H1 (cell line): Measurements from ENCODE around the gene PLPP2. TPM values are rescaled to one million over a fixed set of nuclear protein-coding genes. Genes with fewer than 3 reads are reported as not detected.

Source experiments
- CTCF ChIA-PET: fragments of 300-600 bp; sonication (Branson Sonifier 250); formaldehyde crosslinking; loops from one replicate; lab custom pipeline; 2021; ENCODE audit not compliant: partially characterized antibody; lab: Charles Lee
- POLR2A ChIA-PET: fragments of 300-600 bp; sonication (Branson Sonifier 250); formaldehyde crosslinking; loops from one replicate; lab custom pipeline; 2021; ENCODE audit warnings: inconsistent platforms; ENCODE audit not compliant: partially characterized antibody; lab: Charles Lee
- DNase-seq, 2 experiments: peaks; one replicate each; pipeline versions ENCODE4 v3.0.0 to v3.0.0-alpha.2; 2010 to 2022; ENCODE audit warnings: low spot score in 2 of 2, low read depth in 1 of 2, mixed read lengths in 1 of 2
- FAIRE-seq: peaks from 2 replicates; lab custom pipeline; 2011; peaks lifted over from hg19 to GRCh38; lab: Jason Lieb, UNC
- H2AFZ ChIP-seq: 2 replicates; pipeline ENCODE4 v1.8.1; 2012; ENCODE audit warnings: low read length, inconsistent platforms
- H2AK5ac ChIP-seq: 2 replicates; pipeline ENCODE4 v1.6.1; 2013; ENCODE audit warnings: low read depth, low read length
- H2BK120ac ChIP-seq: replicated peaks from 2 replicates; pipeline ENCODE3; 2013; ENCODE audit warnings: low read depth, low read length, inconsistent platforms
- H2BK12ac ChIP-seq: 2 replicates; pipeline ENCODE4 v1.6.1; 2013; ENCODE audit warnings: low read depth, low read length
- H2BK15ac ChIP-seq: 2 replicates; pipeline ENCODE4 v1.6.1; 2013; ENCODE audit warnings: low read length
- H2BK20ac ChIP-seq: 2 replicates; pipeline ENCODE4 v1.6.1; 2013; ENCODE audit warnings: low read length
- H2BK5ac ChIP-seq: 2 replicates; pipeline ENCODE4 v1.6.1; 2013; ENCODE audit warnings: low read depth, low read length
- H3K14ac ChIP-seq: 2 replicates; pipeline ENCODE4 v1.6.1; 2013; ENCODE audit warnings: inconsistent platforms; ENCODE audit not compliant: insufficient read length
- H3K18ac ChIP-seq: 2 replicates; pipeline ENCODE4 v1.6.1; 2013; ENCODE audit warnings: low read length; ENCODE audit errors: extremely low read depth
- H3K23ac ChIP-seq: 2 replicates; pipeline ENCODE4 v1.6.1; 2013; ENCODE audit warnings: inconsistent platforms; ENCODE audit not compliant: insufficient read length
- H3K23me2 ChIP-seq: 2 replicates; pipeline ENCODE4 v1.6.1; 2013; ENCODE audit warnings: low read depth, low read length
- H3K27ac ChIP-seq: 2 replicates; pipeline ENCODE4 v1.6.1; 2011; ENCODE audit warnings: low read depth, low read length, inconsistent platforms
- H3K27me3 ChIP-seq, 4 experiments: replicated peaks in 1 of 4; 1 replicate in 1 of 4; 2 replicates in 3 of 4; pipeline versions ENCODE4 v1.6.1 to v1.8.1; 2011 to 2013; ENCODE audit warnings: low read length in 3 of 4, mild to moderate bottlenecking in 3 of 4, inconsistent platforms in 2 of 4, mixed read lengths in 2 of 4, moderate library complexity in 1 of 4; ENCODE audit not compliant: control insufficient read depth in 3 of 4, insufficient read depth in 3 of 4; ENCODE audit errors: extremely low read depth in 1 of 4
- H3K36me3 ChIP-seq, 4 experiments: 2 replicates each; pipeline versions ENCODE4 v1.6.1 to v1.8.1; 2011 to 2013; ENCODE audit warnings: mild to moderate bottlenecking in 4 of 4, low read length in 3 of 4, moderate library complexity in 2 of 4, control low read depth in 1 of 4, inconsistent platforms in 1 of 4; ENCODE audit not compliant: insufficient read depth in 4 of 4, control insufficient read depth in 2 of 4
- H3K4ac ChIP-seq: replicated peaks from 2 replicates; pipeline ENCODE3; 2013; ENCODE audit warnings: low read length, low read depth, mixed read lengths, inconsistent platforms; ENCODE audit not compliant: insufficient read length
- H3K4me1 ChIP-seq, 4 experiments: replicated peaks in 1 of 4; 1 replicate in 1 of 4; 2 replicates in 3 of 4; pipeline versions ENCODE4 v1.6.1 to v1.8.1; 2011 to 2013; ENCODE audit warnings: low read length in 3 of 4, inconsistent platforms in 2 of 4, mixed read lengths in 1 of 4; ENCODE audit not compliant: insufficient read depth in 4 of 4, control insufficient read depth in 3 of 4
- H3K4me2 ChIP-seq, 2 experiments: 2 replicates each; pipeline versions ENCODE4 v1.6.1 to v1.8.1; 2011 to 2013; ENCODE audit warnings: low read depth in 2 of 2, low read length in 2 of 2, control low read depth in 1 of 2, inconsistent platforms in 1 of 2, mild to moderate bottlenecking in 1 of 2; ENCODE audit not compliant: insufficient read depth in 1 of 2
- H3K4me3 ChIP-seq, 4 experiments: fragments of 200-600, 300-600 bp in 1 of 4; sonication (generic), shearing (Covaris generic), sonication (Bioruptor Twin) in 1 of 4; 2 replicates each; pipeline versions ENCODE4 v1.5.1 to v1.8.1; 2011 to 2016; ENCODE audit warnings: low read length in 4 of 4, low read depth in 3 of 4, control low read depth in 2 of 4, inconsistent platforms in 2 of 4, mild to moderate bottlenecking in 2 of 4, mixed read lengths in 1 of 4, moderate library complexity in 1 of 4; ENCODE audit not compliant: insufficient read depth in 2 of 4; ENCODE audit errors: extremely low read depth in 1 of 4
- H3K56ac ChIP-seq: replicated peaks from 2 replicates; pipeline ENCODE3; 2013; ENCODE audit warnings: low read depth, mild to moderate bottlenecking, mixed read lengths, low read length, inconsistent platforms; ENCODE audit not compliant: insufficient read length
- H3K79me1 ChIP-seq: 2 replicates; pipeline ENCODE4 v1.6.1; 2013; ENCODE audit warnings: low read depth, low read length, control low read depth
- H3K79me2 ChIP-seq, 2 experiments: 2 replicates each; pipeline versions ENCODE4 v1.6.1 to v1.8.1; 2012 to 2013; ENCODE audit warnings: low read length in 2 of 2, mild to moderate bottlenecking in 2 of 2, inconsistent platforms in 1 of 2; ENCODE audit not compliant: insufficient read depth in 2 of 2, control insufficient read depth in 1 of 2
- H3K9ac ChIP-seq, 4 experiments: replicated peaks in 1 of 4; 1 replicate in 1 of 4; 2 replicates in 3 of 4; pipeline versions ENCODE4 v1.6.1 to v1.8.1; 2011 to 2013; ENCODE audit warnings: low read depth in 3 of 4, low read length in 3 of 4, control low read depth in 2 of 4, mild to moderate bottlenecking in 2 of 4, moderate library complexity in 2 of 4, inconsistent platforms in 1 of 4; ENCODE audit errors: extremely low read depth in 1 of 4
- H3K9me3 ChIP-seq, 2 experiments: 2 replicates each; pipeline versions ENCODE4 v1.6.1 to v1.8.1; 2012 to 2013; ENCODE audit warnings: mild to moderate bottlenecking in 2 of 2, moderate library complexity in 2 of 2, control low read depth in 1 of 2, inconsistent platforms in 1 of 2, low read depth in 1 of 2, low read length in 1 of 2, mixed read lengths in 1 of 2; ENCODE audit not compliant: insufficient read depth in 2 of 2
- H4K20me1 ChIP-seq, 2 experiments: replicated peaks in 1 of 2; 2 replicates each; pipeline versions ENCODE3 to v1.8.1; 2011 to 2013; ENCODE audit warnings: inconsistent platforms in 2 of 2, low read length in 2 of 2, mild to moderate bottlenecking in 1 of 2; ENCODE audit not compliant: insufficient read depth in 2 of 2, control insufficient read depth in 1 of 2
- H4K5ac ChIP-seq: 2 replicates; pipeline ENCODE4 v1.6.1; 2013; ENCODE audit warnings: low read length, low read depth, mixed read lengths, inconsistent platforms; ENCODE audit not compliant: insufficient read length
- H4K8ac ChIP-seq: 2 replicates; pipeline ENCODE4 v1.8.0; 2013; ENCODE audit warnings: mild to moderate bottlenecking, moderate library complexity, low read length, inconsistent platforms; ENCODE audit not compliant: insufficient read depth; ENCODE audit errors: extremely low read depth
- H4K91ac ChIP-seq: replicated peaks from 2 replicates; pipeline ENCODE3; 2013; ENCODE audit warnings: low read length, mixed read lengths, inconsistent platforms; ENCODE audit not compliant: insufficient read length
- BACH1 ChIP-seq: IDR thresholded peaks from 2 replicates; pipeline ENCODE4 v1.6.1; 2012; ENCODE audit warnings: low read length, improper control_type of control experiment
- GTF2F1 ChIP-seq: IDR thresholded peaks from 2 replicates; pipeline ENCODE4 v1.6.1; 2012; ENCODE audit warnings: low read depth, low read length, improper control_type of control experiment, borderline replicate concordance
- HDAC2 ChIP-seq, 2 experiments: fragments of 300-600 bp in 1 of 2; sonication (generic) in 1 of 2; IDR thresholded peaks; 2 replicates each; pipeline ENCODE4 v1.6.1; 2011 to 2012; ENCODE audit warnings: low read depth in 2 of 2, low read length in 2 of 2, mild to moderate bottlenecking in 2 of 2, moderate library complexity in 2 of 2, borderline replicate concordance in 1 of 2, inconsistent platforms in 1 of 2
- JUND ChIP-seq: IDR thresholded peaks from 2 replicates; pipeline ENCODE4 v1.6.1; 2011; ENCODE audit warnings: mild to moderate bottlenecking, improper control_type of control experiment, low read length
- WGBS, 2 experiments: shearing (Covaris generic) in 1 of 2; methylation state at CpG; one replicate each; pipeline versions ENCODE4 v1.1.6 to v1.1.7; 2013 to 2015; ENCODE audit warnings: low lambda C conversion rate in 2 of 2, mixed read lengths in 2 of 2, inconsistent platforms in 1 of 2, low coverage in 1 of 2, missing lambda C conversion rate in 1 of 2; ENCODE audit not compliant: insufficient replicate concordance in 2 of 2, insufficient coverage in 1 of 2, insufficient read length in 1 of 2; ENCODE audit errors: extremely low coverage in 1 of 2, missing lambda C conversion rate in 1 of 2; 5-methylcytosine and 5-hydroxymethylcytosine counted together
- polyA plus RNA-seq, 7 experiments: library from polyadenylated mRNA; depleted of rRNA in 3 of 7; stranded (reverse) in 5 of 7; unstranded in 2 of 7; fragments of >200 nt in 5 of 7; fragments of 200-250 nt in 2 of 7; gene quantifications; 1 replicate in 5 of 7; 2 replicates in 1 of 7; 4 replicates in 1 of 7; pipeline versions ENCODE4 v1.2.1 to v1.2.3, GENCODE V29; 2011 to 2013; ENCODE audit warnings: missing spikeins in 2 of 7, mixed read lengths in 2 of 7
- total RNA-seq: library from RNA; stranded (reverse); fragmentation: NEBNext Ultra II Directional; extraction: Animal tissue kit (Norgen Biotek cat#: 25700); gene quantifications from 2 replicates; pipeline ENCODE4 v1.2.1, GENCODE V29; 2021

Gene PLPP2
- total and polyA plus RNA-seq, 2 of the 8 experiments (the other 6 are each of a cell fraction or from before 2014, with no cell fraction given) = 101 to 195 TPM

DNA sequence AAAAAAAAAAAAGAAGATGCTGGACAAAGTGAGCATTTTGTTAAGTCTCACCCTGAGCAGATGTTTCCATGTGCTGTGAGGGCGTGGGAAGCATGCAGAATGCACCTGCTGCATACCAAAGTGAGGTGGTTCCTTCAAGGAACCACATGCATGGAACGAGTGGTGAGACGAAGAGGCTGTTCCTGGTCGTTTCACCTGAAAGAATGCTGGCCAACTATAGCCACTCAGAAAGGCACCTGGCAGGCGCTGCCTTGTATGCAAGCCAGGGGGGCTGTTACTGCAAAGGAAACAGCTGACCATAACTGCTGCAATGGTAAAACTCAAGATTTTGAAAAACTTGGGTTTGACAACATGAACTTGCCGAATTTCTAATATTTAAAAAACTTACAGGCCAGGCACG lies 38.7 kb upstream of the PLPP2 start:
- H3K23me2 ChIP-seq = no peaks in the 10 kb centered on the region
- H3K4me3 ChIP-seq = no peak overlapping the region
- H3K27ac ChIP-seq = no peak overlapping the region
- DNase-seq (no peak), FAIRE-seq (no peak)
- H3K9me3 ChIP-seq = peaks cover 0 to 2% of the 10 kb centered on the region in 2 experiments; a peak in 1 of 4 replicates
- no peak overlapping the region for H3K4me2 ChIP-seq
- H3K9ac ChIP-seq = no peak overlapping the region
- H3K79me2 ChIP-seq = peaks cover 0 to 35% of the 10 kb centered on the region in 2 experiments; a peak in 3 of 4 replicates
- H2BK12ac ChIP-seq = no peak overlapping the region
- peaks cover 4% of the 10 kb centered on the region for H3K79me1 ChIP-seq
- peaks cover 7 to 11% of the 10 kb centered on the region in 2 experiments for H4K20me1 ChIP-seq
- ChIA-PET POLR2A (no interaction called here), CTCF (no interaction called here)
- H3K18ac ChIP-seq = no peak overlapping the region
- no peak overlapping the region for H2AK5ac ChIP-seq
- H4K5ac ChIP-seq = no peak overlapping the region
- H3K27me3 ChIP-seq = no peaks in the 10 kb centered on the region
- H3K36me3 ChIP-seq = peaks cover 29 to 74% (median 53%) of the 10 kb centered on the region in 4 experiments
- H2AFZ ChIP-seq = no peak overlapping the region
- H3K23ac ChIP-seq = no peak overlapping the region
- H3K14ac ChIP-seq = no peak overlapping the region
- no peak overlapping the region for H4K91ac ChIP-seq
- 93% methylated on average over 7 of the region's 7 CpGs; no CpG with 5 or more reads in 1 of the 2 experiments for WGBS, 2 experiments
- H3K4ac ChIP-seq = no peak overlapping the region
- H2BK20ac ChIP-seq = no peak overlapping the region
- no peak overlapping the region for H2BK5ac ChIP-seq
- no peak overlapping the region for H3K56ac ChIP-seq
- no peak overlapping the region for H2BK15ac ChIP-seq
- no peak overlapping the region for H2BK120ac ChIP-seq
- no peak overlapping the region for H4K8ac ChIP-seq
- H3K4me1 ChIP-seq = no peaks in the 10 kb centered on the region
- TF ChIP-seq BACH1 (no peak), HDAC2 (IDR thresholded peaks at IDR 0.05; ENCODE audit: borderline replicate concordance in 1 of 2, low read depth in 2 of 2, low read length in 2 of 2) (no peak), GTF2F1 (no peak), JUND (no peak)
